HG03139 (cell line): Measurements from ENCODE around the gene DERL3.

Experiments
- ATAC-seq: cut with Tn5 transposase; IDR thresholded peaks from one replicate; pipeline ENCODE4 v1.9.1; 2021; ENCODE audit not compliant: unreplicated experiment

DERL3 gene

GRCh38 chr22:23832226-23833016 lies 6.4 kb downstream of the DERL3 start:
- no peak for ATAC-seq

- ATAC-seq: no peak
These were observed 7.0 kb downstream of the DERL3 start for GRCh38 chr22:23831781-23832180.

- no peak for ATAC-seq
These were observed 7.5 kb downstream of the DERL3 start for GRCh38 chr22:23831261-23831660.

DNA sequence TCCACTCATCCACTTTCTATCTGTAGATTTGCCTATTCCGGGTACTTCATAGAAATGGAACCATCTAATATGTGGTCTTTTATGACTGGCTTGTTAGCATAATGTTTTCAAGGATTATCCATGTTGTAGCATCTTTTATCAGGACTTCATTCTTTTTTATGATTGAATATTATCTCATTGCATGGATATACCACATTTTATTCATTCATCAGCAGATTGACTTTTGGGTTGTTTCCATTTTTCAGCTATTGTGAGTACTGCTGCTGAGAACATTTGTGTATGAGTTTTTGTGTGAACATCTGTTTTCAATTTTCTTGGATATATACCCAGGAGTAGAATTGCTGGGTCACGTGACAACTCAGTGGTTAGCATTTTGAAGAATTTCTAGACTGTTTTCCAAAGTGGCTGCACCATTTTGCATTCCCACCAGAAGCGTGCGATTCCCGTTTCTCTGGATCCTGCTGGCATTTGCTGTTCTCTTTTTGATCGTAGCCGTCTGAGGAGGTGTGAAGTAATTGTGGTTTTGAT lies 8.9 kb downstream of the DERL3 start:
- no peak for ATAC-seq

- no peak for ATAC-seq
These were observed 9.8 kb downstream of the DERL3 start for GRCh38 chr22:23828800-23829680.

DNA sequence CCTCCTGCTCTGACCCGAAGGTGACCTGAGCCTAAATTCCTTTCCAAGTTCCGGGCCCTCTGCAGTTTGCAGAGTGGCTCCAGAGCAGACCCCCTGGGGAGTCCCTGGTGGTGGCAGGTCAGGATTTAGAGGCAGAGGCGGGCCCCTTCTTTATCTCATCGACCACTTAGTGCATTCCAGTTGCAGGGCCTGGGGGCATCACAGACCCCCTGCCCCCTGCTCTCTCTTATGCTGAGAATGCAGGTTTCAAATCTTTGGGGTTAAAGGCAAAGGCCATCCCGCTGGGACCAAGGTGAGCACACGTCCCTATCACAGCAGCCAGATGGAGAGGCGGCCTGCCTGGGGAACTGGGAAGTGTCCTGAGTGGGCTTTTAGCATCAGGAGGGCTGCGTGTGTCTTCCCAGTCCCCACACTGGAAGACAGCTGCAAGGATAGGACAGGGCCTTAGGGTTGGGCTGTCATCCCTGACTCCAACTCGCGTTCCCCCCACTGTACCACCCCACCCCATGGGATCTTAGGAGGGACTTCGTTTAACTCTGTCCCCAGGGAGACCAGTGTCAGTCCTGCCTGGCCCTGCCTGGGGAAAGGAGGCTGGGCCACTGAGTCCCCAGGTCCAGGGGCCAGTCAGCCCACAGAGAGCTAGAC lies 11.3 kb downstream of the DERL3 start:
- no peak for ATAC-seq

GRCh38 chr22:23826510-23827350 lies 12.1 kb downstream of the DERL3 start:
- no peak for ATAC-seq

- ATAC-seq: no peak
These were observed 13.4 kb downstream of the DERL3 start for GRCh38 chr22:23825246-23825905.

DNA sequence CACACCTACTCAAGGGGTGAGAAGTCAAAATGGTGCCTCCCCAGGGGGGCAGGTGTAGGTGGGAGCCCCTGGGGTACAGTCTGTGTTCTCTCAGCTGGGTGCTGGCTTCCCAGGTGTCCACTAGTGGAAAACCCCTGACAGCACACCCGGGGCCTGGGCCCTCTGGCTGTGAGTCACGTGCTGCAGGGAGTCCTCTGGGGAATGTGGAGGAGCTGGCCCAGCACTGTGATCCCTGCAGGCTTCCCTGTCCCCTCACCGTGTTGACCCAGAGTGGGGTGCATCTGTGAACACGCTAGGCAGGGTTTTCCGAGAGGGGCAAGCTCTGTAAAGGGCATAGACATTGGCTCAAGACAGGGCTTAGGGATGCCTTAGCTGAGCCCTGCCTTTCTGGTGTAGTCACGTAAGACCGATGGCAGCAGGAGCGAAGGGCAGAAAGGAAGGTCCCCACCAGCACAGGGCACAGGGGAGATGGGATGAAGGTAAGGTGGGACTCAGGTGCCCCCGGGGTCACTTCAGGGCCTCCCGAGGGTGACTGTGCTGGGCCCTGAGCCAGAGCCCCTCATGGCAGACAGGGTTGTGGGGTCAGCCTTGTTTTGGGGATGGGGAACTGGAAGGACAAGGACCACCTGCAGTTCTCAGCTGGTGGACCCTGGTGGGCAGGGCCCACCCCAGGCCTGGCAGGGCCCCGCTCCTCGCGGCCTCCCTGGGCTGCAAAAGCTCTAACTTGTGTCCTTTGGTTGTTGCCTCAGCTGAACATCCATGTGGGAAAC lies 14.1 kb downstream of the DERL3 start:
- no peak for ATAC-seq

- ATAC-seq: no peak
These were observed 15.4 kb downstream of the DERL3 start for GRCh38 chr22:23823331-23823791.

DNA sequence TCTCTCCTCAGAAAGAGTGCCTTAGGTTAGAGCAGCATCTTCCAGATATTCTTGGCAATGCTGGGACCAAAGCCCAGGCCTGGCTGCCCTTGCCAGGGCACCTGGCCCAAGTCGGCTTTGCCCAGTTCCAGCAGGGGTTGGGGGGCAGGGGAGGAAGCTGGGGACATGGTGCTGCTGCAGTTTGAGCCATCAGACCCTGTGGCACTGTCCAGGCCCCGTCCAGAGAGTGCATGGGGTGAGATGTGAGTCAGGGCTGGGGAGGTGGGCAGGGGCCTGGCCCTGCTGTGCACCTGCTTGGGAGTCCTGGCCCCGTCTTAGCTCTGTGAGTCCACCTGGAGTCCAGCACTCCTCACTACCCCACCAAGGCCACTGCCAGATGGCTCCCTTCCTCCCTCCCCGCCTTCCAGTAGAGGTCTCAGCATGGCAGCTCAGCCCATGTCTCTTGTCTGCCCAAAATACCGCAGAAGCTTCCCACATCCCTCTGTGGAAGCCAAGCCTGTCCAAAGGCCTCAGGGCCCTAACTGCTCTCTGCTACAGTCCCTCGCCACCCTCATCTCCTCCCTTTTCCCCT lies 16.6 kb downstream of the DERL3 start:
- ATAC-seq: no peak

DNA sequence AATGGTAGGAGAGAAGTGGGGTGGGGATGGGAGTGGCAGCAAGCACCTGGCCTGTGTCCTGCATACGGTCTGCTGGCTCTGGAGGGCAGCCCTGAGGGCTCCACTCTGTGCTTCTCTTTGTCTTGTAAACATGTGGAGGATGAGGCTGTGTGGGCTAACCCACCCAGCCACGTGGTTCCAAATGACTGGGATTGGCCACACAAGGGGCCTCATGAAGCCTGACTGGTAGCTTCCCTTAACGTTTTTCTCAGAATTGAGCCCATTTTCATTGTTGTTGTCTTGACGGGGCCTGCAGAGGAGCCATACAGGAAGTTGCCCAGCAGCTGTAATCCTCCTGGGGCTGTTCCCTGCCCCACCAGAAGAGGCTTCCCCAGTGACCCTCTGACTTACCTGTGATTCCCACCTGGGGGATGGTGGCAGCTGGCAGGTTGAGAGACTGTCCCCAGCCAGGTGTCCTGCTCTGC lies 18.0 kb downstream of the DERL3 start:
- no peak for ATAC-seq

- ATAC-seq: no peak
These were observed 20.3 kb downstream of the DERL3 start for GRCh38 chr22:23818541-23818940.

GRCh38 chr22:23817146-23817545 lies 21.7 kb downstream of the DERL3 start:
- no peak for ATAC-seq

DNA sequence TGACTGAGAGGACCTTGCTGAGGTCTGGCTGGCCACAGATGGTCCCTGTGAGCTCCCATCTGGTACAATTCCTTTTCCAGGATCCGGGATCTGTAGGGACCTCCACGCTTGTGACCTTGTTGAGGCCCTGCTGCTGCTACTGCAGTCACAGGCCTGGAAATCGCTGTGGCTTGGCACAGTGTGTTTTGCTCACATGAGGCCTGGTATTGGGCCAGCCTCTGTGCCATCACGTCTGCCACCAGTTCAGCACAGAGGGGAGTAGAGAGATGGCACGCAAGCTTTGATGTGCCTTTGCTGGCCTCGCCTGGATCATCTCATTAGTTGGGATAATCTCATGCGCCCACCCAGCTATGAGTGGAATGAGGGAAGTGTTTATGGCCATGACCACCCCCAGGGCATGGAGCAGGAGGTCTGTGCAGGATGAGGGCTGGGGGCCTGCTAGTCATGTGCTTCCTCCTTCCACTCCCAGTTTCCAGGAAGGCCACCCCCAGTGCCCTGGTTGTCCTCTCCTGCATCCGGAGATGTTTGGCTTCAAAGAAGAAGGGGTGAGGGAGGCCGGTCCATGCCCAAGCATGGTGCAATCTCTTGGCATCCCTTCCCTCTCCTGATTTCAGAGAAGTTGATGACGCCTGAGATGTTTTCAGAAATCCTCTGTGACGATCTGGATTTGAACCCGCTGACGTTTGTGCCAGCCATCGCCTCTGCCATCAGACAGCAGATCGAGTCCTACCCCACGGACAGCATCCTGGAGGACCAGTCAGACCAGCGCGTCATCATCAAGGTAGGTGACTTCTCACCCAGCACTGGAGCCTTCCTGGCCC lies 22.4 kb downstream of the DERL3 start:
- ATAC-seq: no peak

GRCh38 chr22:23815541-23816155 lies 23.2 kb downstream of the DERL3 start:
- ATAC-seq: no peak

DNA sequence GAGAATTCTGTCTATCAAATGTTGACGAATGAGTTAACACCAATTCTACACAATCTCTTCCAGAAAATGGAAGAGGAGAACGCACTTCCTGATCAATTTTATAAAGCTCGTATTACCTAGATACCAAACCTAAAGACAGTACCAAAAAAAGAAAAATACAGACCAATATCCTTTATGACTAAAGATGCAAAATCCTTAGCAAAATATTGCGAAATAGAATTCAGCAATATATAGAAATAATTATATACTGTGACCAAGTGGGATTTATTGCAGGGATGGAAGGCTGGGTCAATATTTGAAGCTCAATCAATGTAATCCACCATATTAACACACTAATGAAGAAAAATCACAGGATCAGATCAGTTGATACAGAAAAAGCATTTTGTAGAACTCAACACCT lies 26.4 kb downstream of the DERL3 start:
- no peak for ATAC-seq
